GM21619 (cell line): ENCODE measurements around the gene CHEK2.
"Not testable (repeated sequence)": the region's sequence is repeated elsewhere in the genome, so short reads cannot be mapped to it uniquely, and the experiment has no call there.

Experiments used
- ATAC-seq: cut with Tn5 transposase; IDR thresholded peaks from one replicate; pipeline ENCODE4 v1.9.1; 2021; ENCODE audit not compliant: unreplicated experiment

CHEK2 gene

GRCh38 chr22:28742562-28742962 is 942 bp upstream of the CHEK2 start:
- ATAC-seq, result no peak

- no peak for ATAC-seq
These were observed 328 bp downstream of the CHEK2 start for GRCh38 chr22:28741200-28741784.

- not testable (repeated sequence) for ATAC-seq
These were observed 2.7 kb downstream of the CHEK2 start for GRCh38 chr22:28738876-28739275.

DNA sequence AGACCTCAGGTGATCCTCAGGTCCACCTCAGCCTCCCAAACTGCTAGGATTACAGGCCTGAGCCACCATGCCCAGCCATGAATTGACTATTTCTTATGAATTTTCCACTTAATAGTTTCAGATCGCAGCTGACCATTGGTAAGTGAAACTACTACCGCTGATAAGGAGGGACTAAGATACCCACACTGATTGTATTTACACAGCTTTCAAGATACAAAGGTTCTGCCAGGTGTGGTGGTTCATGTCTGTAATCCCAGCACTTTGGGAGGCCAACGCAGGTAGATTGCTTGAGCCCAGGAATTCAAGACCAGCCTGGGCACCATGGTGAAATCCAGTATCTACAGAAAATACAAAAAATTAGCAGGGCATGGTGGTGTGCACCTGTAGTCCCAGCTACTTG is 3.9 kb downstream of the CHEK2 start:
- no peak for ATAC-seq

GRCh38 chr22:28736301-28737155 is 5.1 kb downstream of the CHEK2 start:
- ATAC-seq, result no peak

DNA sequence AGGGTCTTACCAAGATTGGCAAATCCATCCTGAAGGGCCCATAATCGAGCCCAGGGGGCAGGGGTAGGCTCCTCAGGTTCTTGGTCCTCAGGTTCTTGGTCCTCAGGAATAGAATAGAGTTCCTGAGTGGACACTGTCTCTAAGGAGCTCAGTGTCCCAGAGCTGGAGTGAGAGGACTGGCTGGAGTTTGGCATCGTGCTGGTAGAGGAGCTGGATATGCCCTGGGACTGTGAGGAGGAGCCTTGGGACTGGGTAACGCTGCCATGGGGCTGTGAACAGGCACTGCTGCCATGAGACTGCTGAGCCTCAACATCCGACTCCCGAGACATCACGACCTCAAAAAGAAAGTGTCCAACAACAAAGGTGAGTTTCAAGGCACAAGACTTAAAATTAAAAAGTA is 7.2 kb downstream of the CHEK2 start:
- no peak for ATAC-seq

DNA sequence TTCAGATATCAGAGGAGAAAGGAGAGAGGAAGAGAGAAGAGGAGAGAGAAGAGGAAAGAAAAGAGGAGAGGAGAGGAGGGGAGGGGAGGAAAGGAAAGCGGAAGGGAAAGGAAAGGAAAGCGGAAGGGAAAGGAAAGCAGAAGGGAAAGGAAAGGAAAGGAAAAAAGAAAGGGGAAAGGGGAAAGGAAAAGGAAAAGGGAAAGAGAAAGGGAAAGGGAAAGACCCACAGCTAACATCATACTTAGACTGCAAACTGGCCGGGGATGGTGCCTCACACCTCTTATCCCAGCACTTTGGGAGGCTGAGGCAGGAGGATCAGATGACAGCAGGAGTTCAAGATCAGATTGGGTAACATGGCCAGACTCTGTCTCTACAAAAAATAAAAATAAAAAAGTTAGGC is 11.4 kb downstream of the CHEK2 start:
- ATAC-seq, result no peak

DNA sequence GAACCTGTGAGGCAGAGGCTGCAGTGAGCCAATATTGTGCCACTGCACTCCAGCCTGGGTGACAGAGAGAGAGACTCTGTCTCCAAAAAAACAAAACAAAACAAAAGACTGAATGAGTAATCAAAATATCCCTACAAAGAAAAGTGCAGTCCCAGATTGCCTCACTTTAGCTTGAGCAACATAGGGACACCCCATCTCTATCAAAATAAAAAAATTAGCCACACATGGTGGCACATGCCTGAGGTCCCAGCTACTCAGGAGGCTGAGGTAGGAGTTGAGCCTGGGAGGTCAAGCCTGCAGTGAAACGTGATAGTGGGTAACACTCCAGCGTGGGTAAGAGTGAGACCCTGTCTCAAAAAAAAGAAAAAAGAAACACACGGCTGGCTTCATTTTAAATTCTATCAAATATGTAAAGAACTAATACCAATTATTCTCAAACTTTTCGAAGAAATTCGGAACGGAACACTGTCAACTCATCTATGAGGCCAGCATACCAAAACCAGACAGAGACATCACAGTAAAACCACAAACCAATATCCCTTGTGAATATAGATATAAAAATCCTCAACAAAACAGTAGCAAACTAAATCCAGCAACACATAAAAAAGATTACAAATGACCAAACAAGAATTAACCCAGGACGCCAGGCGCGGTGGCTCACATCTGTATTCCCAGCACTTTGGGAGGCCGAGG is 12.9 kb downstream of the CHEK2 start:
- ATAC-seq, result no peak

GRCh38 chr22:28728002-28728401 is 13.6 kb downstream of the CHEK2 start:
- ATAC-seq, result no peak

DNA sequence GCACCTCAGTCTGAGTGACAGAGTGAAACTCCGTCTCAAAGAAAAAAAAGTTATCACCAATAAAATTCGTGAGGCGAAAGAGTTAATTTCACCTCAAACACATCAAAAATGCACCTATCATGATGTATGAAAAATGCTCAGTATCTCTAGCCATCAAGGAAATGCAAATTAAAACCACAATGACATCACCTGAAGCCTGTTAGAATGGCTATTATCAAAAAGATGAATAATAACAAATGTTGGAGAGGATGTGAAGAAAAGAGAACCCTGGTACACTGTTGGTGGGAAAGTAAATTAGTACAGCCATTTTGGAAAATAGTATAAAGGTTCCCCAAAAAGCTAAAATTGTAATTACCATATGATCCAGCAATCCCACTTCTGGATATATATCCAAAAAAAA is 23.6 kb downstream of the CHEK2 start:
- ATAC-seq, result no peak

DNA sequence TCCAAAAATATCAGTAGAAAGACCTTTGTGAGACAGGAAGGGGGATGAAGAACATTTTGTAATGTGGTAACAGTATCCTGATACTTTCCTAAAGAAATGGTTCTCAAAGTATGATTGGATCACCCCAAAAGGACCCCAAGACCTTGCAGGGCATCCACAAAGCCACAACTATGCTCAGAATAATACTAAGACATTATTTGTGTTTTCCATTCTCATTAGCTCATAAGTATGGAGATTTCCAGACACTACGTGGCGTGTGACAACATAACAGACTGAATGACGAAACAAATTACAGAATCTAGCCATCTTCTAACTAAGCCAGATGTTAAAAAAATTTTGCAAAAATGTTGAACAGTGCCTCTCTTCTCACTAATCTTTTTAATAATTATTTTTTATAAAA is 24.9 kb downstream of the CHEK2 start:
- no peak for ATAC-seq

DNA sequence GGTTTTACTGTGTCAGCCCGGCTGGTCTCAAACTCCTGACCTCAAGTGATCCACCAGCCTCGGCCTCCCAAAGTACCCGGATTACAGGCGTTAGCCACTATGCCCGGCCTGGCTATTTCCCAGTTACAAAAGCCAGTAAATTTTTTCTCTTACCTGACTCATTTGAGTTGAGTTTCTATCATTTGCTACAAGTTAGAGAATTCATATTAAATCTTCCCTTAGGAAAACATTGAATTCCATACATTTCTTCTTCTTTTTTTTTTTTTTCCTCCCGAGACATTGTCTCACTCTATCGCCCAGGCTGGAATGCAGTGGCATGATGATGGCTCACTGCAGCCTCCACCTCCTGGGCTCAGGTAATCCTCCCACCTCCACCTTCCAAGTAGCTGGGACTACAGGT is 26.0 kb downstream of the CHEK2 start:
- no peak for ATAC-seq

GRCh38 chr22:28714043-28714628 is 27.5 kb downstream of the CHEK2 start:
- no peak for ATAC-seq

DNA sequence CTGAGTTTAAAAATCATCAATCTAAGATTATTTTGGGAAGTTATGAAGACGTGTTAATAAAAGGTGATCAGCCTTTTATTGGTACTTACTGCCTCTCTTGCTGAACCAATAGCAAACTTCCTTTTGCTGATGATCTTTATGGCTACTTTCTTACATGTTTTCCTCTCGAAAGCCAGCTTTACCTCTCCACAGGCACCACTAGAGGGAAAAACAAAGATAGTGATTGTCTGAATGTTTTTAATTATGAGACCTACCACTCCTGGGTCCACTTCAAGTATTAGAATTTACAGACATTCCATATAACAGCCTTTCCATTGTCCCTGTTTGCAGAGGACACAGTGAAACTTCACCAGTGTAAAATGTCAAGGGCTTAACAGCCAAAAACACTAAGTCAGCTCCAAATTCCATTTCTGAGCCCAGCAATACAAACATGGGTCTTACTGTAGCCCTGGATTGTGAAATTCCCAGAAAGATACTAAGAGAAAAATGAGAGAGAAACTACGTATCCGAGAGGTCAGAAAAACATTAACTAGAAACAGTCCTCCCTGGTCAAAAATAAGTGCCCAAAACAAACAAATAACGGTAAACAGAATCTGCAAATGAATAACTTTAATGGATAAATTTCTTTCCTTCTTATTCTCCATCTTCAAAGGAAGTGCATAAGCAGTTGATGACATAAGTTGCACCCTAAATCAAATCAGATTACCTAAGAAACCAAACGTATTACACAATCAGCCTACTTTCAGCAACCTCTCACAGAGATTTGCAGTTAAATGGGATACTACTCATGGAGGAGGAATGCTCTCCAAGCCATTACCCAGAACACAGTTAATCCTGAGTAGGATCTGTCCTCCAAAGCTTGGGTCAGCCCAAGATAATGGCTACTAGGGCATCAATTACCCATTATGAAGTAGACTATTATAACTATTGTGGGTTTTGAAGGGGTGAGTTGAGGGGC is 29.5 kb downstream of the CHEK2 start:
- no peak for ATAC-seq

DNA sequence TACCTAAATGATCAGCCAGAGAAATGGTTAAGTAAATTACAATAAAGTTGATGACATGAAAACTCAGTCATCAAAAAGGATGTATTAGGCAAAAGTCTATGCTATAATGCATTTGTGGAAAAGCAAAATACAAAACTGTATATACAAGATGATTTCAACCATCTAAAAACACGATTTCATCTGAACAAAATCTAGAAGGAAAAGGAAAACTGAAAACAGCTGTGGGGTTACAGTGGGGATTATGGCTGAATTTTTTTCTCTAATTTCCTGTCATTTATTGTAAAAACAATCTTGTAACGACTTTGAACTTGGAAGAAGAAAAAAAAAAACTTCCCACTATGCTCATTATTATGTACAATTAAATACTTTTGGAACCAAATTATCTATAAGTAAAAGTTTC is 30.3 kb downstream of the CHEK2 start:
- ATAC-seq, result no peak

GRCh38 chr22:28710576-28711191 is 30.9 kb downstream of the CHEK2 start:
- ATAC-seq, result no peak

DNA sequence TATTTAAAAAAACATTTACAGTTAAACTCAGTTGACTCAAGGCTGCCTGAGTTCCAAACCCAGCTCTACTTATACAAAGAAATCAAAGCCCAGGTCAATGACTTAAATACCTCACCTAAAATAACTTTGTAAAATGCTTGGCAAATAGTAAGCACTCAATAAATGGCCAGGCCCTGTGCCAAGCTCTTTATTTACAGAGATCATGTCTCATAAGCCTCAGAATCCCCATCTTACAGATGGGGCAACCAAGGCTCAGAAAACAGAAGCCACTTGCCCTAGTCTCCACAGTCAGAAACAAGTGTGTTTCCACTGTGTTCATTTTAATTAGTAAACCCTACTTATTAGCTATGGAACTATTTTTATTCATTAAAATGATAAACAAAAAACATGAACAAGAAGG is 31.5 kb downstream of the CHEK2 start:
- no peak for ATAC-seq

DNA sequence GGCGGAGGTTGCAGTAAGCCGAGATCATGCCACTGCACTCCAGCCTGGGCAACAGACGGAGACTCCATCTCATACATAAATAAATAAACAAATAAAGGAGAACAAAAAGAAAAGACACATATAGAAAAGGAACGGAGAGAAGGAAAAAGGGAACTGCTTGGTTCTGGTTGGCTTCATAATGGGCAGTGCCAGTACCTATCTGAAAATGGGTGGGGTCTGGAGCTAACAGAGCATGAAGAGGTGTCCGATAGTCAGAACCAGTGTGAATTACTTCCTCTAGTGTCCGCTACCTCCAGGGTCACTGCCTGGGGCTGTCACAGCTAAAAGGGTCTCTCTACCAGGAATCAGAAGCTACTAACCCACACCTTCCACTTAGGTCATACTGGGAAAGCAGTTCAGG is 34.8 kb downstream of the CHEK2 start:
- no peak for ATAC-seq

DNA sequence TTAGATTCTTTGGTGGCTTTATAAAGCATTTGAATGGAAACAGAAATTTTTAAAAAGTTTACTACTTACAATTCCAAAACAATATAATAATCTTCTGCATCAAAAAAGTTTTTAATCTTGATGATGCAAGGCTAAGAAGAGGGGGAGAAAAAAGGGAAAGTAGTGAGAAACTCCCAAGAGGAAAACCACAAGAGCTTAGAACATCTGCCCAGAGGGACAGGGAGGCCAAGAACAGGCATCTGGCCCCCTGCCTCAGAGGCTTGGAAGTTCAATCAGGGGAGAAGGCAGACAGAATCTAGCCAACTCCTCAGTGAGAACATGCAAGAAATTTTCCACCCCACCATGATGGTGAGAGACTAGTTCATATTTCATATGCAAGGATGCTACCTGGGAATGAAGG is 38.2 kb downstream of the CHEK2 start:
- no peak for ATAC-seq

DNA sequence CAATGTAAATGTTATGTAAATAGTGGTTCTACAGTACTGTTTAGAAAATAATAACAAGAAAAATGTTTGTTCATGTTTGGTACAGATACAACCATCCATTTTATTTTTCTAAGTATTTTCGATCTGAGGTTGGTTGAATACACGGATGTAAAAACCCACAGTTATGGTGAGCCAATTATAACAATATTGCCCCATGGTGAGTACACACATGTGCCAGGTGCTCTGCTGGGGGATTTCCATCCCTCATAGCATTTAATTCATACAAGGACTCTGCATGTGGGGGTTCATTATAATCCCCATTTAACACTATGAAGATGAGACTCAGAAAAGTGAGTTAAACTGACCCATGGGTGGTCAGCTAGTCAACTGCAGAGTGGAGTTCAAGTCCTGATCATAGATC is 38.7 kb downstream of the CHEK2 start:
- ATAC-seq, result no peak
